OCI-LY1 (cell line): ENCODE measurements around the gene DBH.

Source experiments
- EZH2 ChIP-seq: fragments of 200-600 bp; sonication (generic), shearing (Covaris generic); IDR thresholded peaks from 2 replicates; pipeline ENCODE4 v1.8.0; 2017; ENCODE audit warnings: borderline replicate concordance, mixed run types, mild to moderate bottlenecking, antibody characterized with exemption, low read length, moderate library complexity, mixed read lengths
- TF ChIP-seq, protein P1 (sequence below): fragments of 200-600 bp; sonication (generic), shearing (Covaris generic); IDR thresholded peaks from 2 replicates; pipeline ENCODE4 v1.5.1; 2017; ENCODE audit warnings: mild to moderate bottlenecking, antibody characterized with exemption, low read length, moderate library complexity, mixed read lengths

- TF ChIP-seq, protein P1, sequence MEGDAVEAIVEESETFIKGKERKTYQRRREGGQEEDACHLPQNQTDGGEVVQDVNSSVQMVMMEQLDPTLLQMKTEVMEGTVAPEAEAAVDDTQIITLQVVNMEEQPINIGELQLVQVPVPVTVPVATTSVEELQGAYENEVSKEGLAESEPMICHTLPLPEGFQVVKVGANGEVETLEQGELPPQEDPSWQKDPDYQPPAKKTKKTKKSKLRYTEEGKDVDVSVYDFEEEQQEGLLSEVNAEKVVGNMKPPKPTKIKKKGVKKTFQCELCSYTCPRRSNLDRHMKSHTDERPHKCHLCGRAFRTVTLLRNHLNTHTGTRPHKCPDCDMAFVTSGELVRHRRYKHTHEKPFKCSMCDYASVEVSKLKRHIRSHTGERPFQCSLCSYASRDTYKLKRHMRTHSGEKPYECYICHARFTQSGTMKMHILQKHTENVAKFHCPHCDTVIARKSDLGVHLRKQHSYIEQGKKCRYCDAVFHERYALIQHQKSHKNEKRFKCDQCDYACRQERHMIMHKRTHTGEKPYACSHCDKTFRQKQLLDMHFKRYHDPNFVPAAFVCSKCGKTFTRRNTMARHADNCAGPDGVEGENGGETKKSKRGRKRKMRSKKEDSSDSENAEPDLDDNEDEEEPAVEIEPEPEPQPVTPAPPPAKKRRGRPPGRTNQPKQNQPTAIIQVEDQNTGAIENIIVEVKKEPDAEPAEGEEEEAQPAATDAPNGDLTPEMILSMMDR: no peak
- no peak for TF ChIP-seq EZH2
Measured at GRCh38 chr9:133590231-133590855, 45.8 kb upstream of the DBH start.
